ENCODE data around the gene DIS3L2. TPM values are rescaled to one million over a fixed set of nuclear protein-coding genes. Genes with fewer than 3 reads are reported as not detected.
A peak's percentile ranks its signal among the peaks of the same experiment; 100 is the strongest.

The DIS3L2 gene
- total and polyA plus RNA-seq, 2 experiments from 2014 or later: 15.2 to 25.3 TPM

GRCh38 chr2:232350804-232351685 lies 389.5 kb downstream of the DIS3L2 start (continued):
- TF ChIP-seq ZNF462 (CRISPR knock-in tag; IDR thresholded peaks at IDR 0.05): no peak
- TF ChIP-seq EZH2 (IDR thresholded peaks at IDR 0.05; ENCODE audit: low read depth, unreplicated experiment): no peak

GRCh38 chr2:232351686-232352510 lies 390.4 kb downstream of the DIS3L2 start:
- peak overlapping the region; percentile 38; the same call in 1 of the 2 replicates for H3K4me3 ChIP-seq
- H3K27me3 ChIP-seq (ENCODE audit: insufficient read depth): peaks cover 22% of the 10 kb centered on the region
- TF ChIP-seq ETS1 (IDR thresholded peaks at IDR 0.05) (no peak), REST (IDR thresholded peaks at IDR 0.05; ENCODE audit: unreplicated experiment) (no peak), NANOG (IDR thresholded peaks at IDR 0.05; ENCODE audit: borderline replicate concordance) (no peak), CTCF (conservative IDR thresholded peaks at IDR 0.05; ENCODE audit: low read depth in 2 of 2) (no peak), EZH2 (IDR thresholded peaks at IDR 0.05; ENCODE audit: low read depth, unreplicated experiment) (no peak), STAT1 (IDR thresholded peaks at IDR 0.05; ENCODE audit: unreplicated experiment) (no peak), POLR2AphosphoS5 (IDR thresholded peaks at IDR 0.05; ENCODE audit: low read depth) (no peak), JUNB (IDR thresholded peaks at IDR 0.05; ENCODE audit: unreplicated experiment) (no peak)

More at GRCh38 chr2:232351686-232352510, 390.4 kb downstream of the DIS3L2 start:
- H3K27ac Mint-ChIP-seq: no peak overlapping the region
- H3K4me3 Mint-ChIP-seq: peak overlapping the region; percentile 27; the same call in 1 of the 3 replicates
- peaks cover 9% of the 10 kb centered on the region; the same call in 2 of the 3 replicates for H3K36me3 Mint-ChIP-seq (ENCODE audit: low read depth)
- no peaks in the 10 kb centered on the region for H3K4me1 Mint-ChIP-seq
- no peaks in the 10 kb centered on the region for H3K4me1 ChIP-seq (ENCODE audit: insufficient read depth)
- peak; percentile 38 for DNase-seq (ENCODE audit: low spot score)
- H3K36me3 ChIP-seq (ENCODE audit: insufficient read depth): 0 out of 2 replicates have a peak, but pooled peaks cover 5% of the 10 kb centered on the region
- H3K79me2 ChIP-seq (replicated peaks; ENCODE audit: insufficient read depth): no peaks in the 10 kb centered on the region
- H3K27ac ChIP-seq (ENCODE audit: low read depth): no peak overlapping the region
- H4K20me1 ChIP-seq (replicated peaks; ENCODE audit: insufficient read depth): no peaks in the 10 kb centered on the region
- H3K4me2 ChIP-seq: peak overlapping the region; percentile 38; the same call in 1 of the 2 replicates
- H3F3A ChIP-seq (replicated peaks; ENCODE audit: low read depth): no peaks in the 10 kb centered on the region
- 0 out of 2 replicates have a peak overlapping the region, but pooled peaks have one; percentile 56 for H2AFZ ChIP-seq
- H3K27me3 Mint-ChIP-seq (ENCODE audit: insufficient read depth, low read depth, poor library complexity): peaks cover 36% of the 10 kb centered on the region
- peak; percentile 42 for ATAC-seq
- H3K9me3 Mint-ChIP-seq: peaks cover 24% of the 10 kb centered on the region
- H3K9me2 ChIP-seq (ENCODE audit: insufficient read depth): no peaks in the 10 kb centered on the region
